DMS153 (cell line): ENCODE results near the gene TP73.

Experiments used
- DNase-seq: peaks from one replicate; lab custom pipeline; 2025; lab: John Stamatoyannopoulos, UW

Gene TP73

DNA sequence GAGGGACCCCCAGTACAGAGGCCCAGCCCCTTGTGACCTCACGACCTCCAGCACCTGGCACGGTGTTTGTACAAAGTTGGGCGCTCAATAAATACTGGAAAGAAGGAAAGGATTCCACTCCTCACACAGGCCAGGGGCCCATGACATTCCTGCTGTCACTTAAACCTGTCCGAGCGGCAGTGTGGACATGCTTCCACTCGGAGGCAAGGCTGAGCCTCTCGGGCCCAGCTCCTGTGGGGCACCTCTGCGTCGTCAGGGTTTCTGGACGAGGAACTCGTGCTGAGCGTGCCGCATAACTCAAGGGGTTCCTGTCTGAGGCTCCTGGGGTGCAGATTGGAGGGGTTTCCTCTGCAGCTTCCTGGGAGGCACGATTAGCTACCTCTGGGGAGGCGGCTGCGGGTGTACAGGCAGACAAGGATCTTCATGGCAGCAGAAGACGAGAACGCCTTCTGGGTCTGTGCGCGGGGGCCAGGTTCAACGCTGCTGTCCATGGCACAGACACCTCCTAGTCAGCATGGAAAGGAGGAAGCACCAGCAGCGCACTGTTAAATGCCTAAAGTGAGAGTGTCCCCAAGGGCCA is 116.6 kb downstream of the TP73 start:
- no peak for DNase-seq

DNA sequence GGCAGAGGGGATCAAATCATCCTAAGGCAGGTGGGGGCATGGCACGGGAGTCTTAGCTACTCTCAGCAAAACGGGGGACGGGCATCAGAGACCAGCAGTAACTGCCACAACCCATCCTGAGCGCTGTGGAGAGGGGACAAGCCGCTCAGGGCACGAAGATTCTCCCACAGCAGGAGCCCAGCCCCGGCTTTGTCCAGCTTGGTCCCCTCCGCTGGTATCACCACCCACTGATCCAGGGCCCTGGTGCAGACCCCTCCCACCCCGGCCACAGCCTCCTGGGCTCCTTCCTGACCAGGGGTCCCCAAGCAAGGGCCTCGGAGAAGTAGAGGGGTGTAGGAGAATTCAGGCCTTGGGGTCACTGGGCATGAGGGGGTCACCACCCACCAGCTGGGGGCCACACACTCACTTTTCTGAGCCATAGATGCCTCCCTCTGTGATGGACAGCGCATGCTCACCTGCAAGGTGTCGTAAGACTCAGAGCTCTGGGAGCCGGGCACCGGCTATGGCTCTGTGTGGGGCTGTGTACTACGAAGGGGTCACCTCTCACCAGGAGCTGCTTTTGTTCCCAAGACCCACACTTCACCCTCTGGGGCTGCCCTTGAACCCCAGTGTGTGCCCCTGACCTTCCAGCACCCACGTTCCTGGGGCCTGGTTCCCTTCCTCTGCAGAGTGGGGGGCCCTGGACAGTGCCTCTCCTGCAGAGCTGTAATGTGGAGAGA is 117.9 kb downstream of the TP73 start:
- no peak for DNase-seq

DNA sequence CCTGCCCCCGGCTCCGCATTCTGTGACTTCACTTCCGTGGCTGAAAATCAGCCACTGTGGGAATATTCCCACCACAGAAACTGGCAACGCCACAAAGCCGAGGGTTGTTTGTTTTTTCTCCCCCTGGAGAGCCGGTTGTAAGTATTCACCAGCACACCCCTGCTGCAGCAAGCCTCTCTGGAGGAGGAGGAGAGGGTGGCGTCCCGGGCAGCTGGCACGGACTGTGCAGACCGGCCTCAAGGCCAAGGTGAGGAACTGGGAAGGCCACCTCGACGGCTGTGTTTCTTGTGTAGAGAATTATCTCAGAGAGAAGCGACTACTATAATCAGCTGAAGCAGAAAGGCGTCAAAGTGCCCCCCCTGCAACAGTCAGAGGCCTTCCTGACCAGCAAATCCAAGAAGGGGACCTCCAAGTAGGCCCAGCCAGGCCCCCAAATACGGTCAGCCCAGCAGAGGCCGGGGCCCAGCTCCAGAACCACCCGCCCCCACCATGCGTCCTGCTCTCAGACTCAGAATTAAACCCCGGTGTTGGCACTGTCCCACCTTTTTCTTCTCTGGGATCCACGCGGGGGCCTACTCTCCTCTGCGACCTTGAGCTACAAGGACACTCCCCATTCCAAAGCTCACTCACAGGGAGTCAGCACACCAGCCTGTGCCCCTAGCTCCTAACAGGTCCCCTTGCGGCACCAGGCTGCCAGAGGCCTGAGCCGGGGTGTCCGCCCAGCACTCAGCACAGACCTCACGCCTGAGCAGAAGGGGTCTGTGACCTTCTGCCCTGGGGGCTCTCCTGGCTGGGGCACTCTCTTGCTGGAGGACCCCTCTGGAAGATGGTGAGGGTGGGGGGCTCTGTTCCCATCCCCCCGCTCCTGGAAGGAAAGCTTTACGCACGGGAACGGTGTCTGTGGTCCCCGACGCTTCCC is 119.1 kb downstream of the TP73 start:
- no peak for DNase-seq

DNA sequence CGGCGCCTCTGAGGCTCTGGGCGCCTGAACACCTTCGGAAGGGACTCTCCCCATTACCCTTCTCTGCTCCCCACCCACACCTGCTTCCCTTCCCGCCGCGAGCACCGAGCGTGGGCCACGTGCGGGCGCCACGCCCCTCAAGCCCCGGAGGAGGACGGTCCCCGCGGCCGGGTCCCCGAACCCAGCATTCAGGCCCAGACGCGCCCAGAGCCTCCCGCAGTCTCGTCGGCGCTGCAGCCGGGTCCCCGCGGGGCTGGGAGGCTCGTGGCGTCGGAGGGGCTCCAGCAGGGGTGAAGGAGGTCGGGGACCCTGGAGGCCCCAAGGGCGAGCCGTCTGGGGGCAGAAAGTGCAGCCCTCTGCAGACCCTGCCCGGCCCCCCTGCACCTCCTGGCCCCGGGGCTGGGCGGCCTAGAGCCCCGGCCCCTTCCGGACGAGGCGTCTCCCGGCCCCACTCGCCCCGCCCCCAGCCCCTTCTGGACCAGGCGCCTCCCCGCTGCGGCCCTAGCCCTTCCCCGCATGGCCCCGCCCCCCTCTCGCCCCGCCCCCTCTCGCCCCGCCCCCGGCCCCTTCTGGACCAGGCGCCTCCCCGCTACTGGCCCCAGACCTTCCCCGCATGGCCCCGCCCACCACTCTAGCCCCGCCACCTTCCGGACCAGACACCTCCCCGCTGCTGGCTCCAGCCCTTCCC is 119.9 kb downstream of the TP73 start:
- peak; percentile 59 for DNase-seq

DNA sequence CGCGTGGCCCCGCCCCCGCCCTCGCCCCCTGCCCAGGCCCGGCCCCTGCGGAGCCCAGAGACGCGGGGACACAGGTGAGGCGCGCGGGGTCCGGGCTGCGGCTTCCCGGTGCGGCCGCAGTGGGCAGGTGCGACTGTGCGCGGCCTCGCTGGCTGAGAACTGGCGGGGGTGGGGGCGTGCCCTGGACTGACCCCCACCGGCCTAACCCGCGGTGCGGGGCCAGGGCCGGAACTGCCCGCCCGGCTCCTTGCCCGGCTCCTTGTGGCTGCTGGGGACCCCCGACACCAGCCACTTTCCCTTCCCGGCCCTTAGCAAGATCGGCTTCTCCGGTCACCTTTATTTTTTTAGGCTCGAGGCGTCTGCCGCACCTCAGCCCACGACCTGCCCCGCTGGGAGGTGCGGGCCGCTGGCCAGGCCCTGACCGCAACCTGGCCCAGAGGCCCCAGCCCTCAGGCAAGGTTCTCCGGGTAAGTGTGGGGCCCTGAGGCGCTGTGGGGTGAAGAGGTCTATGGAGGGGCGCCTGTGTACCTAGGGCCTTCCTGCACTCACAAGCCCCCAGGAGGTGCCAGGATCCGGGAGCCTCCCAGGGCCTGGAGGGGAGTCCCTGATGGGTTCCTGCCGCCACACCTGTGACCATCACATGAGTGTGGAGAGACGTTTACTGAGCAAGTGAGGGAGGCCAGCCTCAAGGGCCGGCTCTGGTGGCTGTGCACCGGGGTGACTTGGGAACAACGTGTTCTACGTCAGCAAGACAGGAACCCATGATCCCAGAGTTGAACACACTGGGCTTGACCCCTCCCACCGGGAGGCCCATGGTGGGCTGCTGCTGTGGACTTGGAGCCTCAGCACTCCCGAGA is 120.6 kb downstream of the TP73 start, which contains the start of gene SMIM1:
SMIM1 (plus strand) TSS at position 35 of the 857 bp plus-strand sequence. CDS start 2,625 bp downstream, outside the sequence.
- no peak for DNase-seq

DNA sequence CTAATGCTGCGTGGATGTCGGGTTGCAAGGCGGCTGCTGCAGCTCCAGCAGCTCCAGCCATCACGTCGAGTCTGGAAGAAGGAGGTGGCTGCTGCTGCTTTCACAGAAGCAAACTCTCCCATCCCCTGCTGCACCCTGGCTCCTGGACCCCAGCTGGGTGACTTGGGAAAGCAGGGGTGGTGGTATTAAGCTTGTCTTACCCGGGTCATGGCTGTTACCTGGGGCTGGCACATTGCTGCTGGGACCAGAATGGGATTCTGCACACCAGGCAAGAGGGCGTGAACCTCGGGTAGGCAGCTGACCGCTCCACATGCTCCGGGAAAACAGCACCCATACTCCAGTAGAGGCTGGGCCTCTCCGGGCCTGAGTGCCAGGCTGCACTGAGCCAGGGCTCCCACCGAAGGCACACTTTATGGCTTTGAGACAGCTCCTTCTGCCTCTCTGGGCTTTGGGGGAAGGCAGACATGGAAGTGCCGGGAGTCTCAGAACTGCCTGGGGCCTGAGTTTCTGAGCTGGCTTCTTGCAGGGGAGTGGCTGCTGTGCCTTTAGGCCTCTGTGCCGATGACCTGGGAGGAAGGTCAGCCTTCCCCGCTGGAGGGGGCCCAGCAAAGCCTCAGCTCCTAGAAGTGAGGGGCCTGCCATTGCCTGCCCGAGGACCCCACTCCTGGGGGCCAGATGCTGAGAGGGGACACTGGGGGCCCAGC is 121.4 kb downstream of the TP73 start:
- DNase-seq: no peak

DNA sequence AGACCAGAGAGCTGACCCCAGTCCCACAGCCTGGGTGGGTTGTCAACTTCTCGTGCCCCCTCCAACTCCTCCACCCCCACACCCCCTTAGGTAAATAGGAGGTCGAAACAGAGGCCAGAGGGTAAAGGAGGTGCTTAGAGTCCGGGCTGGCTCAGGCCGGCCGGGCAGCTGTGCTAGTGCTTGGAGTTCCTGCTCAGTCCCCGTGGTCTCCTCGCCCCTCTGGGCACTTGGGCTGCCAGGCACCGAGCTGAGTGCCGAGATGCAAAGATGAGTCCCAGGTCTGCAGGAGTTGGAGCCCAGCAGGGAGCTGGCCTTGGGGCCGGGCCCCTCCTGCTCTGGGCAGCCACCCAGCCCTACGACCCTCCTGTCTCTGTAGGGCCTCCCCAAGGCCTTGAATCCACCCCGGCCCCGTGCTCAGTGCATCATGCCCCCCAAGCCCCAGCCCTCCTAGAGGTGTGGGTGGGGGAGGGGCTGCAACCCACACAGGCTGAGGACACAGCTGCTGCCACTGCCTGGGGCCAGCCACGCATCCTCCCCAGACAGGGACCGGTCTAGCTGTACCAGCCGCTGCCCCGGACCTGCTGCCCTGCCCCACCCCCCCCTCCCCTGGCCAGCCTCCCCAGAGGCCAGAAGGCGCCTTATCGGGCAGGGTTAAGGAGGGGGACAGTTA is 122.1 kb downstream of the TP73 start:
- no peak for DNase-seq

DNA sequence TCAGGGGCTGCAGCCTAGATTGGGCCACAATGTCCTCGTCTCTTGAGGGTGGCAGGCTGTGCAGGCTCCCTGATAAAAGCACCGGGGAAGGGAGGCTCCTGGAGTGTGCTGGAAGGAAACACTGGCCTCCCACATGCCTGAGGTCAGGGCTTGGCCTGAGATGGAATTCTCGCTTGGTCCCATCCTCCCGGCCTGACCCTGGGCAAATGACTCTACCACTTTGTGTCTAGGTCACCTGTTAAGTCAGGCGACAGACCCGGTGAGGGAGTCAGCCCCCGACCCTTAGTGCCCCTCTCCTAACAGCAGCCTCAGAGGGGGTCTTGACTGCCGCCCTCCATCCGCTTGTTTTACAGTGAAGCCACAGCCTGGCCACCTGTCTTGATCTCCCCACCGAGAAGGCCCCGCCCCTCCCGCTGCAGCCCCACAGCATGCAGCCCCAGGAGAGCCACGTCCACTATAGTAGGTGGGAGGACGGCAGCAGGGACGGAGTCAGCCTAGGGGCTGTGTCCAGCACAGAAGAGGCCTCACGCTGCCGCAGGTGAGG is 122.7 kb downstream of the TP73 start:
- DNase-seq: no peak

DNA sequence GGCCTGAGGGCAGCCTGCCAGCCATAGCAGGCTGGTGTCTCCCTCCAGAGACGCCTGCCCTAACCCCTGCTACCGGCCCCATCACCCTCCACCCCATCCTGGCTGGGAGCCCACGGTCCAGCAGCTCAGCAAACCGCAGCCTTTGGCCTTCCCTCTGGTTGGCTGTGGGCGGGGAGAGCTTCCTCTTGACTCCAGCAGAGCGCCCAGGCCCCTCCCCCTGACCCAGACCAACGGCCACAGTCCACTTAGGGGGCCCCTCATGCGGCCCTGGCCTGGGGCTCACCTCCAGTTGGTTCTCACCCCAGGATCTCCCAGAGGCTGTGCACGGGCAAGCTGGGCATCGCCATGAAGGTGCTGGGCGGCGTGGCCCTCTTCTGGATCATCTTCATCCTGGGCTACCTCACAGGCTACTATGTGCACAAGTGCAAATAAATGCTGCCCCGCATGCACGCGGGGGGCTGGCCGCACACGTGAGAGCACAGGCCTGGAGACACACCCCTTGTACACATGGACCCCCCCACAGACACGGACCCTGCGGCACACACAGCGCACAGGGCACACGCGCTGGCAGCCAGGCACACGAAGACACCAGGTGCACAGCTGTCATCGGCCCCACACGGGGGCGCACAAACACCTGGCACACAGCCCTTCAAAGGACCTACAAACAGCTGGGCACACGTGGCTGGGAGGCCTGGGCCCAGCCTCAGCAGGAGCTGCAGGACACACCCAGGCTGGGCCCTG is 123.3 kb downstream of the TP73 start:
- DNase-seq: peak; percentile 68

DNA sequence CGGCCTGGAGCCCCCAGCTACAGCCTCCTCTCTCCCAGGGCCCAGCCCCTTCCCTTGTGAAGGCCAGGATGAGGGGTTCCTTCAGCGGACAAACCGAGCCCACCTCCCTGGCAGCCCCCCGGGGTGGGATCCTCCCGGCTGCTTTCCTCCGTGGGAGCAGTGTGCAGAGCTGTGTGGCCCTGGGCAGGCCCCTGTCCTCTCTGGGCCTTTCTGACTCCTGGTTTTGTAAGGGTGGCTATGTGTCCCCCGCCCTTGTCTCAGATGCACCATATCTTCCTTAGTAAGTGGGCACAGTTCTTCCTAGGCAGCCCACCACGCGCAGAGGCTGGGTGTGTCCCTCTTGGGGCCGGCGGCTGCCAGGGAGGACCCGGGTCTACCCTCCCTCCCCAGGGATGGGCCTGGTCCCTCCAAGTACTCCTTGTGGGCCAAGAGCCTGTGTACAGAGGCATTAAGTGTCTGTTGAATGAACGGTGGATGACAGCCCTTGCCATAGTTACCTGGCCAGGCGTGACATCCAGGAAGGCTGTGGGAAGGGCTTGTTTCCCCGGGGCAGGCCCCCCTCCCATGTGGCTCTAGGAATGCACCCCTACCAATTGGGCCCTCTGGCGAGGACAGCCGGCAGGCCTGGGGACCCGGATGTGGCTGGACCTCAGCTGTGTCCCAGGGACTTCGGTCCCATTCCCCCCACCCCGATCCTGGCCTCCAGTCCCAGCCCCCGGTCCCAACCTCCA is 124.1 kb downstream of the TP73 start:
- DNase-seq: peak; percentile 33

DNA sequence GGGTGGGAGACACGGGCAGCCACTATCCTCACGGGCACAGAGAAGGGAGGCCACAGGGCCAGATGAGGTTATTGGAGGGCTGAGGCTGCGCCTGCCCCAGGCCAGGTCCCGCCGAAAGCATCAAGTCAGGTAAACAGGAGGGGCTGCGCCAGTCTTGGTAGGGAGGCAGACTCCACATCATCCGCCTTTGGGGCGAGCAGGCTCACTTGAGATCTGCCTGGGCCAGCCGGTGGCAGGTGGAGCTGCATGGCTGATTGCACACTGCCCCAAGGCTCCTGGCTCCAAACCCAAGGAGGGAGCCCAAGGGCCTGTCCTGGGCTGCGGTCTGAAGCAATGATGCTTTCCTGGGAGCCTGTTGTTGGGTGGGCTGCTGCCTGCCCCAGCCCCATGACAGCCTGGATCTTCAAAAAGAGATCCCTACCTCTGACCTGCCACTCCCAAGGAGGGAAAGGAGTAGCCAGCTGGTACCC is 124.8 kb downstream of the TP73 start:
- DNase-seq: no peak

DNA sequence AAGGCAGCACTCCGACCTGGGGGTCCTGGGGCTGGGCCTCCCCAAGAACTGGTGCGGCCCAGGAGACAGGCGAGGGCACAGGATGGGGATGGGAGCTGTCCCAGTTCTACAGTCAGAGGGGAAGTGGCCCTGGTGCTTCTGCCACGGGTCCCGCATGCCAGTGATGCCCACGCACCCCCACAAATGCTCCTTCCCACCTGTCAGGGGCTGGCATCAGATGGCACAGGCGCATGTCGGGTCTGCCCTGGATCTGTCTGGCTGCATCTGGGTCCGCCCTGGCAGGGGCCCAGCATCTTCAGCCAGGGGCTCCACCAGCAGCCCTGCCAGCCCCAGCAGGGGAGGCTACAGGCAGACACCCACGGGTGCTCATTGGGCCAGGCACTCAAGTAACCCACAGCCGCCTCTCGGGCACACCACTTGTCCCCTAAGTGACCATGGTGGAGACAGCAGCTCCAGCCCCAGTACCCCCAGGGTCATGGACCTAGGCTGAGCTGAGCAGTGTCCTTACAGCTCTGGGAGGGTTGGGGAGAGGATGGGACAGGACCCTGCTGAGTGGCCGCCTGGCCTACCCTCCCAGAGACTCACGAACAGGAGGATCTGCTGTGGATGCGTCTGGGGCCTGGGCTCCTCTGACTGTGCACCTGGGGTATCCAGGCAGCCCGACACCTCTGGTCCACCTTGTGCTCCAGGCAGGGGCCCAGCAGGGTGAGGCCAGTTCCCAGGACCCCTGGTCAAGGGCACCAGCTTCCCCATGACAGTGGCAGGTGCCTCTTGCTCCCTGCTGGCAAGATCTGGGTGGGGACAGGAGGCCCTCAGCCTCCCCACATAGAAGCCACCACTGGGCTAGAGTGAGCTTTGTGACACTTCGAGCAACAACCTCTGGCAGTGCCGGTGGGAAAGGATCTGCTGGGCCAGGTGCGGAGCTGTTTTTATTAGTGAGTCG is 125.6 kb downstream of the TP73 start:
- no peak for DNase-seq

DNA sequence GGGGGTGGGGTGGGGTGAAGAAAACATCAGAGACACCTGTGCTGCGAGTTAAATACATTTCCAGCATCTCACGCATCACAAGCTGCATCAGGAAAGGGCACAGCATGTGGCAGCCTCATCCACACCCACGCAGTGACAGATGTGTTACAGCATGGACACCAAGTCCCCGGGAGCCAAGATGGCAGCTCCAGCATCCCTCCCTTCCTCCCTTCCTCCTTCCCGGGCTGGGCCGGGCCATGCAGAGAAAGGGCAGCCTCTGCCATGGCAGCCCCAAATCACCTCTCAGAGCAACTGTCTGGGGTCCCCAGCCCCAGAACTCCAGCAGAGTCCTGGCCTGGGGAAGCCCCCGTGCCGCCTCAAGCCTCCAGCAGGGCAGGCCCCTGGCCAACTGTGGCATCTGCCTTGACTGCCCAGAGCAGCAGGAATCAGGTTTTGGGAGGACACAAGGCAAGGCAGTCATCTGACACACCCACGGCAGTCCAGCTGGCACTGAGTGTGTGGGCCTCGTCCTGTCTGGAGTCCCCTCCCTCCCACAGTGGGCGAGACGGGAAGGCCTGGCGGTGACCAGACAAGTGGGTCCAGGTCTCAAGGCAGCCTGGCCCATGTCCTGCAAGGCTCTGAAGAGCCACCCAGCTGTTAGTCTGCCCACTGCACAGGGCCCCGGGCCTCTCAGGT is 126.4 kb downstream of the TP73 start:
- no peak for DNase-seq

DNA sequence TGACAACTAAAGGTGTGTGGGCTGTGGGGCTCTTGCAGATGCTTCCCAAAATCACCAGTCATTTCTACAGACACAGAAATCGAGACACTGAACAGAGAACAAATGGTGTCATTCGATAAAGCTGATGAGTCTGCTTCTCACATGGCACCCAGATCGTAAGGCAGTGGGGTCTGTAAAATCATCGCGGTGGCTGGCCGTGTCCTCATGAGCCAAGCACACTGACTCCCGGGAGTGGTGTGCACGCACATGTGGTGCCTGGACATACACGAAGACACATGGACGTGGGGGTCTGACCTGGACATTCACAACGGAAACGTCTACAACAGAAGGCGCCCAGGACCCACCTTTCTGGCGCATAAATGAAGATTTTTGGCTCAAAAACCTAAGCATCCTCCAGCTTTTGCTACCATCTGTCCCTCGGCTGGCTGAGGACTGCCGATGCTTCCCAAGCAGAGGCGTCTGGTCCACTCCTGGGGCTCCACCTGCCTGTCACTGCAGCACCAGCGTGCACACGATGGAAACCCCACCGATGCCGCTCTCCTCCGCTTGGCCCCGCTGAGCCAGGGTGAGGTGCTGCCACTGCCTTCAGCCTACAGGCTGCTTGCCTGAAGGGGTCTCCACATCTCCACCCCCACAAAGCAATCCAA is 127.1 kb downstream of the TP73 start:
- no peak for DNase-seq

DNA sequence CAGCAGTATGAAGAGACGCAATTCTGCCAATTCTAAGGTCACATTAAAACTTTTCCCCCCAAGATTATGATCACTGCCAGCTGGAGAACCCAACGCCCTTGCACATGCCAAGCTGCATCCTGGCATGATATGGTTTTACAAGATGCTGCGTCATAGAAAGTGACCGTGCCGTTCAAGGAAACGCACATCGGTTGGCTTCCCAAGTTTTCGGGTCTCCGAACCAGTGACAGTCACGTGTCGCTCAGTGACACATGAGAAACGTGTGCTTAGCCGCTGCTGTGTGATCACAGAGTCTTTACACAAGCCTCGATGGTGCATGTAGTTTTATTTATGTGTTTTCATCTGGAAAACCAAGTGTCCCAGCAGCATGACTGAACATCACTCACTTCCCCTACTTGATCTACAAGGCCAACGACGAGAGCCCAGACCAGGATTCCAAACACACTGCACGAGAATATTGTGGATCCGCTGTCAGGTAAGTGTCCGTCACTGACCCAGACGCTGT is 127.6 kb downstream of the TP73 start:
- DNase-seq: no peak

DNA sequence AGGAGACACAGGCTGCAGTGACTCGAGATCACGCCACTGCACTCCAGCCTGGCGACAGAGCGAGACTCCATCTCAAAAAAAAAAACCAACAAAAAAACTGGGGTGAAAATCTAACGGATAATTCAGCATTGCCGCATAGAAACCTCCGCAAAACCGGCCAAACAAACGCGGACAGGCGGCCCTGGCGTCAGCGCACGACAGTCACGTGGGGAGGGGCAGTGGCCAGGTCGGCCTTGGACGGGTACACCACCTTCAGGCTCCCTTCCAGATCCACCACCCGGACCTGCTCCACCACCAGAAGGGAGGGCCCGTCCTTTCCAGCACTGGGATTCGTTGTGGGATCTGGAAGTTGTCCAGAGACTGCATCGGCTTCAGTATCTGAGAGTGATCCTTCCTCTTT is 128.6 kb downstream of the TP73 start:
- no peak for DNase-seq
